HEK293T (cell line): ENCODE measurements around the gene WWOX.

Experiments used
- CTCF ChIA-PET: fragments of 350-600 bp; formaldehyde crosslinking; extraction: SDS; loops from one replicate; lab custom pipeline; 2021; ENCODE audit warnings: antibody characterized with exemption, inconsistent platforms; lab: Yijun Ruan, JAX
- POLR2A ChIA-PET: fragments of 350-600 bp; formaldehyde crosslinking; extraction: SDS; loops from one replicate; lab custom pipeline; 2020; ENCODE audit warnings: antibody characterized with exemption, inconsistent platforms; lab: Yijun Ruan, JAX
- DNase-seq: peaks from one replicate; pipeline ENCODE4 v3.0.0; 2012; ENCODE audit warnings: mixed read lengths; ENCODE audit errors: extremely low spot score
- ARNT ChIP-seq: fragments of 450-650 bp; IDR thresholded peaks from 2 replicates; pipeline ENCODE4 v1.6.1; 2017; ENCODE audit warnings: mild to moderate bottlenecking
- BHLHE40 ChIP-seq: fragments of 450-650 bp; IDR thresholded peaks from 2 replicates; pipeline ENCODE4 v1.6.1; 2016; ENCODE audit warnings: mild to moderate bottlenecking, moderate library complexity, borderline replicate concordance
- CTBP1 ChIP-seq: fragments of 450-650 bp; IDR thresholded peaks from 2 replicates; pipeline ENCODE4 v1.6.1; 2016; ENCODE audit warnings: borderline replicate concordance
- ELF4 ChIP-seq: fragments of 450-650 bp; IDR thresholded peaks from 2 replicates; pipeline ENCODE4 v1.6.1; 2017; ENCODE audit warnings: antibody characterized with exemption
- FOXA1 ChIP-seq: fragments of 450-650 bp; IDR thresholded peaks from 2 replicates; pipeline ENCODE4 v1.6.1; 2016; ENCODE audit warnings: mild to moderate bottlenecking
- FOXK2 ChIP-seq: fragments of 450-650 bp; IDR thresholded peaks from 2 replicates; pipeline ENCODE4 v1.6.1; 2016; ENCODE audit warnings: mild to moderate bottlenecking
- FOXM1 ChIP-seq: fragments of 450-650 bp; IDR thresholded peaks from 2 replicates; pipeline ENCODE4 v1.6.1; 2017; ENCODE audit warnings: mild to moderate bottlenecking, borderline replicate concordance
- HDGF ChIP-seq: fragments of 450-650 bp; IDR thresholded peaks from 2 replicates; pipeline ENCODE4 v1.6.1; 2017; ENCODE audit warnings: antibody characterized with exemption, borderline replicate concordance
- L3MBTL2 ChIP-seq: fragments of 450-650 bp; conservative IDR thresholded peaks from 2 replicates; pipeline ENCODE4 v1.6.1; 2016; ENCODE audit warnings: mild to moderate bottlenecking
- LEF1 ChIP-seq: fragments of 450-650 bp; IDR thresholded peaks from 2 replicates; pipeline ENCODE4 v1.6.1; 2017; ENCODE audit warnings: mild to moderate bottlenecking, borderline replicate concordance
- NFRKB ChIP-seq: fragments of 450-650 bp; IDR thresholded peaks from 2 replicates; pipeline ENCODE4 v1.6.1; 2016; ENCODE audit warnings: mild to moderate bottlenecking, moderate library complexity
- PKNOX1 ChIP-seq: fragments of 450-650 bp; IDR thresholded peaks from 2 replicates; pipeline ENCODE4 v1.6.1; 2016
- SP1 ChIP-seq: fragments of 450-650 bp; IDR thresholded peaks from 2 replicates; pipeline ENCODE4 v1.6.1; 2017
- SUZ12 ChIP-seq: fragments of 450-650 bp; IDR thresholded peaks from 2 replicates; pipeline ENCODE4 v1.6.1; 2016; ENCODE audit warnings: mild to moderate bottlenecking
- TARDBP ChIP-seq: fragments of 450-650 bp; IDR thresholded peaks from 2 replicates; pipeline ENCODE4 v1.6.1; 2016
- ZNF384 ChIP-seq: fragments of 450-650 bp; IDR thresholded peaks from 2 replicates; pipeline ENCODE4 v1.6.1; 2016

WWOX gene

DNA sequence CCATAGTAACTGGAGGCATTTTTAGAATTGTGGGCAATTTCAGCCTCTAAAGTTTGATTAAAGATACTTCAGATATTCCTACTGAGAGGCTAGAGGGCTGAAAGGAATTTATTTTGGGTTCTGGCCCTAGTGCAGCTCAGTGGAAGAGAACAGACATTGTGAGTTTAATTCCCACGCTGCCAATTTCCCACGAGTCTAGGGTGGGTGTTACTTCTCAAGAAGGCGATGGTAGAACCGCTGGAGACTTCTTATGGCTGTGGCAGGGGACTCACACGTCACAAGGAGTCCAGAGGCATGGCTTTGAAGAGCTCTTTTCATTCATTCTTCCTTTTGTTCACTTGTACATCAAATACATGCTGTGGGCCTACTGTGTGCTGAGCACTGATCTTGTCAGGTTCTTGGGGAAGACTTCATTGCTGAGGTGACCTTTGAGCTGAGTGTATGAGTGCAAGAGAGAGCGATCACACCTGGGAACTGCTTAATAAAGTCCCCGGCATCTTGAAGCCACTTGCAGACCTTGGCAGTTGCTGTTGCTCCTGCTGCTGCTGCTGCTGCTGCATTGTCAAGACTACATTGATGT, 111.7 kb downstream of the WWOX start:
- ChIA-PET POLR2A (no interaction called here), CTCF (no interaction called here)
- TF ChIP-seq LEF1 (no peak), ARNT (no peak), BHLHE40 (no peak)
- DNase-seq = no peak

- DNase-seq = no peak
- POLR2A ChIA-PET = no interaction called here
- no peak for TF ChIP-seq HDGF
- TF ChIP-seq ARNT = no peak
- no peak for TF ChIP-seq L3MBTL2
- no peak for TF ChIP-seq SP1
- TF ChIP-seq BHLHE40 = no peak
- TF ChIP-seq FOXM1 = no peak
- no peak for TF ChIP-seq FOXA1
- TF ChIP-seq TARDBP = no peak
- TF ChIP-seq ZNF384 = no peak
- no peak for TF ChIP-seq SUZ12
- TF ChIP-seq FOXK2 = no peak
- no peak for TF ChIP-seq ELF4
- TF ChIP-seq CTBP1 = no peak
- no peak for TF ChIP-seq LEF1
- TF ChIP-seq NFRKB = no peak
- TF ChIP-seq PKNOX1 = no peak
- CTCF ChIA-PET = no interaction called here
These were observed 112.5 kb downstream of the WWOX start for GRCh38 chr16:78211946-78212345.

- no peak for TF ChIP-seq SUZ12
- POLR2A ChIA-PET = no interaction called here
- CTCF ChIA-PET = no interaction called here
- DNase-seq = no peak
These were observed 113.2 kb downstream of the WWOX start for GRCh38 chr16:78212674-78213073.

GRCh38 chr16:78213751-78214150, 114.3 kb downstream of the WWOX start:
- CTCF ChIA-PET = no interaction called here
- POLR2A ChIA-PET = no interaction called here
- TF ChIP-seq LEF1 (no peak), SP1 (no peak), FOXM1 (no peak), FOXA1 (no peak), TARDBP (no peak), HDGF (no peak), ZNF384 (no peak), CTBP1 (no peak), ARNT (no peak), L3MBTL2 (no peak), ELF4 (no peak)
- no peak for DNase-seq

DNA sequence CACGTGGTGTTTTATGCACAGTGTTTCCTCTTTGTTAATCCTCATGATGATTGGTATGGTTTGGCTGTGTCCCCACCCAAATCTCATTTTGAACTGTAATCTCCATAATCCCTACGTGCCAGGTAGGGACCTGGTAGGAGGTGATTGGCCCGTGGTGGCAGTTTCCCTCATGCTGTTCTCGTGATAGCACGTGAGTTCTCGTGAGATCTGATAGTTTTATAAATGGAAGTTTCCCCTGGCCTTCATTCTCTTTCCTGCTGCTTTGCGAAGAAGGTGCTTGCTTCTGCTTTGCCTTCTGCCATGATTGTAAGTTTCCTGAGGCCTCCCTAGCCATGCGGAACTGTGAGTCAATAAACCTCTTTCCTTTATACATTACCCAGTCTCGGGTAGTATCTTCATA, 115.8 kb downstream of the WWOX start:
- CTCF ChIA-PET = interaction anchor here (0.6 kb wide), 2 partner anchors 22 to 503 kb away, joined by 3 to 8 read pairs; no protein-coding TSS in a partner anchor
- no peak for DNase-seq
- POLR2A ChIA-PET = no interaction called here
- TF ChIP-seq SP1 (no peak), SUZ12 (no peak), NFRKB (no peak), BHLHE40 (no peak), L3MBTL2 (no peak), ARNT (no peak), ELF4 (no peak), PKNOX1 (no peak), TARDBP (no peak), ZNF384 (no peak), HDGF (no peak), FOXA1 (no peak), FOXM1 (no peak), CTBP1 (no peak), LEF1 (no peak), FOXK2 (no peak)

GRCh38 chr16:78216166-78216745, 116.8 kb downstream of the WWOX start:
- no peak for DNase-seq
- ChIA-PET CTCF (no interaction called here), POLR2A (no interaction called here)
- TF ChIP-seq ZNF384 (no peak), FOXK2 (no peak), BHLHE40 (no peak), LEF1 (no peak), SP1 (no peak), FOXM1 (no peak), PKNOX1 (no peak), ELF4 (no peak), NFRKB (no peak), SUZ12 (no peak), ARNT (no peak), CTBP1 (no peak), TARDBP (no peak), L3MBTL2 (no peak), FOXA1 (no peak), HDGF (no peak)
